ENCODE measurements around the gene MAP9. TPM values are rescaled to one million over a fixed set of nuclear protein-coding genes. Genes with fewer than 3 reads are reported as not detected.

The MAP9 gene
- total RNA-seq, 2 donors from 2014 or later, result 6.7 to 6.8 TPM

Other genes with a start within 250 kb of the MAP9 start
- under 1 TPM; 0.08 to 0.35 TPM for gene NPY2R, start 168.3 kb downstream of the MAP9 start, total RNA-seq

All from left cardiac atrium (tissue), 2 donors.